SH-SY5Y (cell line): ENCODE data around the gene IGBP1.

Experiments
- GATA2 ChIP-seq: IDR thresholded peaks from 2 replicates; pipeline ENCODE4 v1.6.1; 2011; ENCODE audit warnings: mild to moderate bottlenecking, low read depth, low read length
- GATA3 ChIP-seq: IDR thresholded peaks from 2 replicates; pipeline ENCODE4 v1.6.1; 2011; ENCODE audit warnings: low read depth, mild to moderate bottlenecking, low read length, moderate library complexity

IGBP1 gene

DNA sequence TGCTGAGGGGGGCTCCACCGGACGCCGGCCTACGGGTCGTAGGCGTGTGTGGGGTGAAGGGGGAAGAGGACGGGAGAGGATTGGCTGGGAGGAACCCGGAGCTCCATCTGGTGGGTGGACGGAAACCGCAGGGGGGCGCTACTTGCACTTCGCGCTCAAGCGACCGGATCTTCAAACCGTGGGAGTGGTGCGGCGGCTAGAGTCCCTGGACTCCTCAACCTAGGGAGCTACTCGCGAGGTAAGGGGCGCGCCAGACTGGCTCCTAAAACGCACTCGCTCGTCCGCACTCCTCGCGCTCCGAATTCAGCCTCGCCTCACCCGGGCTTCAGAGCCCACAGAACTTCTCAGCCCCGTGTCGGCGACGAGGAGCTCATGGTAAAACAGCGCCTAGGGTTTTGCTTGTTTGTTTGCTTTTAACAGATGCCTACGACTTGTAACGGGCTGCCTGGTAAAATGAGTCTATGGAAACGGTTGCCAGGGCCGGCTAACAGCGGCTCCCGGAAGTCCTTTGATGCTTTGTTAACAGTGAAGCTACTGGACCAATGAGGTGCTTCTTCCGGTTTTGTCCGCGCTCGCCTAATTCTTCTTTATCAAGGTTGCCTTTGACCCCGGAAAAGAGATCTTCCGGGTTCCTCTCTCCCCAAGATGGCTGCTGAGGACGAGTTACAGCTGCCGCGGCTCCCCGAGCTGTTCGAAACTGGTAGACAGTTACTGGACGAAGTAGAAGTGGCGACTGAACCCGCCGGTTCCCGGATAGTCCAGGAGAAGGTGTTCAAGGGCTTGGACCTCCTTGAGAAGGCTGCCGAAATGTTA lies at the start of gene IGBP1:
TSS of gene IGBP1 (plus strand) at position 145 of the 813 bp plus-strand sequence. CDS start at position 646, 501 bp downstream.
- TF ChIP-seq GATA3 (no peak), GATA2 (0 out of 2 replicates have a peak, but pooled peaks have one; percentile 26)

DNA sequence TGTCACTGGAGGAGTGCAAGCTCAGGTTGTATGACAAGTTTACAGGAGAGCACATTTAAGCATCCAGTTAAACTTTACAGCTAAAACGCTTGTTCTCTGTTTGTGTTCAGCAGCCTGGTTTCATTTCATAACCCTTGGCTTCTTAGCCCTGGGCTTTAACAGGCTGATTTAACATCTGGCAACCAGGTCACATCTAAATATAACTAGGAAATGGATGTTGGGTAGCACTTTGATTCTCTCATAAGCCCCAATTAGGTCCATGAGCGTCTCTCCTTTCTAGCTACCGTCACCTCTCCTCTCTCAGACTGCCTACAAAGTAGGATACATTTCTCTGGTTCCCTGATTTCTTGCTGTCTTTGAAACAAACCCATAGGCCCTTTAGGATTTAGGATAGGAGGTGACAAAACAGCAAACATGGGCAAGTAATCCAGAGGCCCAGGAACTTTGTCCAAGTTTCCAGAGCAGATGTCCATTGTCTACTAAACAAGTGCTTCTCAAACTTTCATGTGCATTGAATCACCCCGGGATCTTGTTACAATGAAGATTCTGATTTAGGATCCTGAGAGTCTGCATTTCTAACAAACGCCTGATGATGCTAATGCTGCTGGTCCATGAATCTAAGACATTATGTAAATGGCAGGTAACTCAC lies 48.5 kb upstream of the IGBP1 start:
- TF ChIP-seq GATA3: no peak
- TF ChIP-seq GATA2: no peak

DNA sequence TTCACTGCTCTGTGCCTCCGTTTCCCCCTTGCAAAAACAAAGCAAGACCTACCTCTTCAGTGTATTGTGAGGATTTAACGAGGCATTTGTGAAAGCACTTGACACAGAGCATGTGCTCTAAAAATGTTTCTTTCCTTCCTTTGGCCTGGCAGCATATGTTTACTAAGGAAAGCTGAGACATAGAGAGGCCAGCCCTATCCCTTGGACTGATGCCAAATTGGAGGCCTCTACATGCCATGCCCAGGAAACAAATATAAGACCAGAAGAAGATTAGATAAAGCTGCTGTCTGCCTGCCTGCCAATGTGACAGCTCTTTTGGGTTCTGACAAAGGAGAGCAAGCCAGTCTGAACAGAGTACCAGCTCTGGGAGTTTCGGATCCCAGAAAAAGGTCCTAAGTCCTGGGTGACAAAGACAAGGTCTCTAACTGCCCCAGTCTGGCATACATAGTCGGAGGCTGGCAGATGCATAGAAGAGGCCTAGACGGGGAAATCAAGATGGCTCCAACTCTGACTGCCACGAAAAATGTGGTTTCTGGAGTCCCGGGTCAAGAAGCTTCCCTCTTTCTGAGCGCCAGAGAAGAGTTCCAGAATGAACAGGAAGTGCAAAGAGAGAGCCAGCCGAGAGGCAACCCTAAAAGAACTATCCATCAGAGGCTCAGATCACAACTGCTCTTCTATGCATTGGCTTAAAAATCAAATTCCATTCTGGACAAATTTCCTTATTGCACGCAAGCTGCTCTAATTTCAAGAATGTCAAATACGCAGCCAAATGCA lies 45.2 kb upstream of the IGBP1 start:
- TF ChIP-seq GATA2 (no peak), GATA3 (no peak)

DNA sequence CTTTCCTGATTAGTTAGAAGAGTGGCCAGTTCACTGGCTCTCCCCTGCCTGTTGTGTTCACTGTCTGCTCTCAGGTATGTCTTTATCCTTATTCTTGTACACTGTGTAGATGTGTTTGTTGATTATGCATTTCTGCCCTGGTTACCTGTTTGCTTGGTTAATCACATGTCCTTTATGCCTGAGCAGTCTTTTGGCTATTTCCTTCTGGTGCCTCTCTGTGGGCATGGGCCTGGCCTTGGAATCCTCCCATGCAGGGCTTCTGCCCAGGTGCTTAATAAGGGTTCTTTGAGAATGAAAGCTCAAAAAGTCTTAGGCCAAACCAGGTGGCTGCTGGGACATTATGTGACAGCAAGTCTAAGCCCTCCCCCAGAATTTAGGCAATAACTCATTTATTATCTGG lies 44.5 kb upstream of the IGBP1 start:
- TF ChIP-seq GATA3 (no peak), GATA2 (no peak)

DNA sequence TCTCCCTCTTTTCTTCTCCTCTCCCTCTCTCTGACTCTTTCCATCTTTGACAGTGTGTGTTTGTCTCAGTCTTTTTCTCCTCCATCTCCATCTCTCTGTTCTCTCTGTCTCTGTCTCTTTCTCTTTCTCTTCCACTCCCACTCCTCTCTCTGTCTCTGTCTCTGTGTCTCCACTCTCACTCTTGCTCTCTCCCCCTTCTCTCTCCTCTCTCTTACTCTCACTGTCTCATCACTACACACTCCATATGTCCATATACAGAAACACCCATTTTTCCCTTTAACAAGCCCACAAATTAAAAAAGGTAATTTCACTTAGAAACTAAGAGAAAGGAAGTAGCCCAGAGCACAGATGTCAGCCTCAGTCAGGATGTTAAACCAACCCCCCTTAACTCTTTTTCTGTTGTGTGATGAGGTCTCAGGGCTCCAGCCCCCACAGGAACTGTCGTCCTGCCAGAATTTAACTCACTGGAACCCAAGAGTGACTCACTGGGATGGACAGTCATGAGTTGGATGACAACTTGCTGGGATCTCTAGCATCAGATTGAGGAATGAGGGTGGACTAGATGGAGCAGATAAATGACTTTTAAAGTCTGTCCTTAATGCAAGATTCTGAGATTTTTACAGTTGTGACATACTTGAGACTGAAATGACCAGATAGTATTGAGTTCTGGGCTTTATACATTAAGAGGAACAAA lies 43.5 kb upstream of the IGBP1 start:
- no peak for TF ChIP-seq GATA2
- no peak for TF ChIP-seq GATA3

DNA sequence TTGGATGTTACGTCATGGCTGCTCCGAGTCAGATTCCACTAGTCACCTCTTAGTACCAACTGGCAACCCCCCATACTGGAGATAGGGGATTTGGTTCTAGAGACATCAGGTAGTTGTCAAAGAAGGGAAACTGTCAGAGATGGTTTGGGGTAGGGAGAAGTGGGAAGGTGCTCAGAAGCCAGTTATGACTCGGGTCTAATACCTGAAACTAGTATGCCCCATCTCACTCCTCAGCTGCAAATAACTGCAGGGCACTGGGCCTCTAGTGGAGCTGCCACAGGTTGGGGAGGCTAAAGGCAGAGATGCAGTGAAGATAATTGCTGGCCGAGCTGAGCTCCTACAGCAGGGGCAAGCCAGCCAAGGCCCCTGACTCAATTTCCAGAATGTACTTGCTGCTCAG lies 41.0 kb upstream of the IGBP1 start:
- TF ChIP-seq GATA2 (no peak), GATA3 (no peak)

DNA sequence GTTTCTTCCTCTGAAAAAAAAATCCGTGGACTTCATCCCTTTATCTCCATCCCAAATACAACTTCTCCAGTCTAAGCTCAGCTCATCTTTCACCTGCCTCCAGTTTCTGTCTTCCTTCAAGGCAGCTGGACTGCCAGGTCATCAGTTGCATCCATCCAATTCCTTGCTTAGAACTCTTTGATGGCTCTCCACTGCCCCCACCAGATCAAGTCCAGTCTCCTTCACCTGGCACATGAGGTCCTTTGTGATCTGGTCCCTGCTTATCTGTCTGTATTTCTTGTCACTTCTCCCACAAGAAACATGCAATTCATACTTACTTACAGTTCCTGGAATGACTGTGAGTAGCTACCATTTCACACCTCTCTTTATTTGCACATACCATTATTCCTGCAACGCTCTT lies 37.2 kb upstream of the IGBP1 start:
- TF ChIP-seq GATA2 (no peak), GATA3 (no peak)

DNA sequence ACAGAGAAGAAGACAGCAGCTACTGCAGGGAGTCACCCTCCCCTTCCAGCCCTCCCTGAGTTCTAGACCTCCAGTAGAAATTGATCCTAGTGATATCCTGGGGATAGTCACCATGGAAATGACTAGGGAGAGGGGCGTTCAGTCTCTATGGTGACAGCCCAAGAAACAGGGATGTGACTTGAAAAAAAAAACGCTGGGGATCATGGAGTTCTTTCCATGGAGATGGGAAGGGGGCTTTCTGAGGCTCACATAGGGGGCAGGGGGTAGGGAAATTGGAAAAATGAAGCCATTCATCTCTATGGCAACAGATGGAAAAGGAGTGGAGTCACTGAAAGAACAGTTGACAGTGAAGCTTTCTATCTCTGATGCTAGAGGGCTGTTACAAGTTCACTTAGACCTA lies 28.0 kb upstream of the IGBP1 start:
- TF ChIP-seq GATA3: no peak
- no peak for TF ChIP-seq GATA2

DNA sequence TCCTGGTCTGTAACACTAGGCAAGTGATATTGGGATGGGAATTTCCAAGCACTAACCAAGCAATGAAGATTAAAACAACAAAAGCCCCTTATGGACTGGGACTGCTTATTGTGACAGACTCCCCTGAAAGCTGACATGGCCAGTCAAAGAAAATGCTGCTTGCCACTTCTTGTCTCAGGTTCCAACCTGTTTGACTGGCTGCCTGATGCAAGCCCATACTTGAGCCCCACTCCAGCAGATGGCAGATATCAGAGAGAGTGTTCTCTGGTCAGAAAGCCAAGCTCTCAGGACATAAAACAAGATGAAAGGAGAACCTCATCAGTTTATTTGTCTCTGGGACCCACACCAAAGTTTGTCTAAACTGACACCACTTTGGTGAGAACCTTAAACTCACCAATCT lies 15.5 kb upstream of the IGBP1 start:
- no peak for TF ChIP-seq GATA2
- TF ChIP-seq GATA3: no peak

DNA sequence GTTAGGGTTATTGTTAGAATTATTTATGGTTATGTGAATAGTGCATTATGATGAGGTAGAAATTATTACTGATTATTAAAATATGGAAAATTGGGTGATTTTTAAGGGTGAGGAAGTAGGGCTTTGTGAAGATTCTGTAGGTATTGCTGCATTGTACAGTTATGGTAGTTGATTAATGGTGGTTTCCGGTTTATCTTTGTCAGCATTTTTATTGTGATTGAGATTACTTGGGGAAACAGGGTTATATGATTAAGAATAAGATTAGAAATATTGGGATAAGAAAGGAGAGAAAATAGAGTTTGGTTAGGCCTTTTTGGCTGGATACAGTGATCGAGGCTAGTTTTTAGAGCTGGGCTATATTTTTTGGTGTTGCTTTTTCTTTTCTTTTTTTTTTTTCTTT lies 8.6 kb upstream of the IGBP1 start:
- TF ChIP-seq GATA2: no peak
- TF ChIP-seq GATA3: no peak

DNA sequence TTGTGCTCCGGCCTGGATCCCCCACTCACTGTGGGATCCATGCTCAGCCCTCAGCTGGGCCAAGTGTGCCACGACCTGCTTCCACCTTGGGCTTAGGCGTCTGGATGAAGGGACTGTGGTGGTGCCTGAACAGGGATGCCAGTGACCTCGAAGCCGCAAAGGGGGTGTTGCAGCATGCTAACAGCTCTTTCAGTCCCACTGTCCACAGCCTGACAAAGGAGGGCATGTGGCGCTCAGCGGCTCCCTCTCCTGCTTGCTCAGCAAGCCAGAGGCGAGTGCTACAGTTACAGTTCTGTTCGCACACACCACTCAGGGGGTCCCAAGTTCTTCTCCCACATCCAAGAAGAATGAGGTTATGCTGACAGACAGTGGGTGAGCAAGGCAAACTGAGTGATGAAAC lies 5.2 kb upstream of the IGBP1 start:
- TF ChIP-seq GATA2 (no peak), GATA3 (no peak)

DNA sequence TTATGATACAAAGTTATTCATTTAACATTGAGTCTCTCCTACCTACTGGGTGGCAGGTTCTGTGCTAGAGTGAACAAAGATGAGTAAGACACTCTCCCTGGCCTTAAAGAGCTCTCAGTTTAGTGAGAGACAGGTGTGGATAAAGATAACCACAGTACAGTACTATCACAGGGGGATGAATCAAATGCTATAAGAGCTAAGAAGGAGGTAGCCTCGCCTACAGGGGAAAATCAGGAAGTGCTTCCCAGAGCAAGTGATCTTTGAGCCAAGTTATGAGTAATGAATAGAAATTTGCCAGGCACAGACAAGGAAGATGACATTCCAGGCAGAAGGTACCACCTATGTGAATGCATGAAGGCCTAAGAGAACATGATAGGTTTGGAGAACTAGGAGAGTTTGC lies 3.4 kb upstream of the IGBP1 start:
- no peak for TF ChIP-seq GATA3
- TF ChIP-seq GATA2: no peak

DNA sequence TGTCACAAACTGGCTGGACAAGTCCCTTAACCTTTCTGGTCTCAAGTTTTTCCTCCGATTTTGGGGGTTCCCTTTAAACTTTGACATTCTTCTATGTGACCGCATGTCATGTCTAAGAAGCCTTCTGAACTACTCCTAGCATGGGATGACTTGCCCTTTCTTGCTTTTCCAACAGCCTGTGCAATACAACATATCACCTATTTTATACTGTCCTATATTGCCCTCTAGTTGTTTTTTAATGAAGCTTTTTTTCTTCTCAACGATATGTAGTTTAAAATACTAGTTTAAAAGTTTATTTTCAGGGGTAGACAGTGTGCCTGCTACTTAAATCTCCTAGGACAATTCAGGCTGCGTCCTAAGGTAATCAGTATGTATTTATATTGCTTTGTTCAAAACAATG lies 1.0 kb upstream of the IGBP1 start:
- no peak for TF ChIP-seq GATA3
- no peak for TF ChIP-seq GATA2

DNA sequence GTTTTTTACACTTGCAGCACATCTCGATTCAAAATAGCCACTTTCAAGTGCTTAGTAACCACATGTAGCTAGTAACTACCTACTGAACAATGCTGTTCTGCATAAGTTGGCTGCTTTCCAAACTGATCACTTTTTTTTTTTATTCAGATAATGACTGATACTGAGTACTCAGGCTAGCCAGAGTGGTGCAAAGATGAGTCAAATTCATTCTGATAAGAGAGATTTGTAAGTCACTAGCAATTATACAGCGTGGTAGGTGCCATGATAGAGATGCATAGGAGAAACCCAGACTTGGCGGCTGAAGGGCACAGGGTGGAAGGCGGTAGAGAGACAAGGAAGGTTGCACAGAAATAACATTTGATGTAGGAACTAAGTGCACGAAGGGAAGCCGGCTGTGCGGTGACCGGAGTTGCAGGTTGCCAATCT lies 357 bp upstream of the IGBP1 start:
- TF ChIP-seq GATA2 (no peak), GATA3 (no peak)

DNA sequence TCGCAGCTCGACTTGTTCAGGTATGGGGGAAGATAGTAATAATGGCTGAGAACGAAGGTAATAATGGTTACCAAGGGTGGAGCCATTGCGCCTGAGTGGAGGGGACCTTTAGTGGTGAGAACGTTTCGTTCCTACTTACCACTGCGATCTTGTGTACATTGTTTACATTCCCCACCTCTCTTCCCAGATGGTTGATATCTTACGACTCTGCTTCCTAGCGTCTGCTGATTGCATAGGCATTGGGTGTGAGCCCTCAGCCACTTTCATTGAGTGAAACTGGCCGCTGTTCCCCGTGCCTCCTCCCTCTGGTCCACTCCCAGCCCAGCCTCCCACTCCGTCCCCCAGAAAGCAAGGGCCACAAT lies 850 bp downstream of the IGBP1 start:
- TF ChIP-seq GATA2 (no peak; the same call in 1 of the 2 replicates), GATA3 (no peak)
